Measurements from ENCODE around the gene UBE2U. TPM values are rescaled to one million over a fixed set of nuclear protein-coding genes. Genes with fewer than 3 reads are reported as not detected.
A peak's percentile ranks its signal among the peaks of the same experiment; 100 is the strongest.

Gene UBE2U
- total RNA-seq, 1 experiment from 2014 or later = not detected

DNA sequence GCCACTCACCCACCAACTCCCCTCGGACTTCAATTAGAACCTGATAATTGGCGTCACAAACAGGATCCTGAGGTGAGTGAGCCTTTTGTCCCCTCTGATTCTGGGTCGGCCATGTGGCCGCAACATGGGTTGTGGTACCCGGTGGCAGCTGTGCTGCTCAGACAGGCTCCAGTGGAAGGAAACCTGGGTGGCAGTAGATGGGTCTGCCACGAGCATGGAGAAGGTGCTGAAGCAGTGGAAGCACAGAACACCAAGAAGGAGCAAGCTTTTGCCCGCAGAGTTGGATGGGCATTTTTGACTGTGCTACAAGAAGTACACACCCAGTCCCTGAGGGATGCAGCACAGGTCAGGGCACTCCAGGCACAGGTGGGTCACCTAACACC, 16.5 kb upstream of the UBE2U start:
- peaks cover 20% of the 10 kb centered on the region for H3K4me1 Mint-ChIP-seq

GRCh38 chr1:64187646-64188045, 15.8 kb upstream of the UBE2U start:
- TF ChIP-seq, protein P1, sequence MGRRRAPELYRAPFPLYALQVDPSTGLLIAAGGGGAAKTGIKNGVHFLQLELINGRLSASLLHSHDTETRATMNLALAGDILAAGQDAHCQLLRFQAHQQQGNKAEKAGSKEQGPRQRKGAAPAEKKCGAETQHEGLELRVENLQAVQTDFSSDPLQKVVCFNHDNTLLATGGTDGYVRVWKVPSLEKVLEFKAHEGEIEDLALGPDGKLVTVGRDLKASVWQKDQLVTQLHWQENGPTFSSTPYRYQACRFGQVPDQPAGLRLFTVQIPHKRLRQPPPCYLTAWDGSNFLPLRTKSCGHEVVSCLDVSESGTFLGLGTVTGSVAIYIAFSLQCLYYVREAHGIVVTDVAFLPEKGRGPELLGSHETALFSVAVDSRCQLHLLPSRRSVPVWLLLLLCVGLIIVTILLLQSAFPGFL (CRISPR knock-in tag; IDR thresholded peaks at IDR 0.05; ENCODE audit: borderline replicate concordance) = no peak
- TF ChIP-seq SMAD4 (CRISPR knock-in tag; IDR thresholded peaks at IDR 0.05) (no peak), TEAD1 (CRISPR knock-in tag; IDR thresholded peaks at IDR 0.05) (no peak), RORB (CRISPR knock-in tag; IDR thresholded peaks at IDR 0.05) (no peak), ZNF317 (CRISPR knock-in tag; IDR thresholded peaks at IDR 0.05; ENCODE audit: borderline replicate concordance, low read depth) (no peak), SP1 (CRISPR knock-in tag; conservative IDR thresholded peaks at IDR 0.05) (no peak), ZNF416 (CRISPR knock-in tag; IDR thresholded peaks at IDR 0.05) (no peak), SOX15 (CRISPR knock-in tag; IDR thresholded peaks at IDR 0.05) (no peak)
- TF ChIP-seq, protein P2, sequence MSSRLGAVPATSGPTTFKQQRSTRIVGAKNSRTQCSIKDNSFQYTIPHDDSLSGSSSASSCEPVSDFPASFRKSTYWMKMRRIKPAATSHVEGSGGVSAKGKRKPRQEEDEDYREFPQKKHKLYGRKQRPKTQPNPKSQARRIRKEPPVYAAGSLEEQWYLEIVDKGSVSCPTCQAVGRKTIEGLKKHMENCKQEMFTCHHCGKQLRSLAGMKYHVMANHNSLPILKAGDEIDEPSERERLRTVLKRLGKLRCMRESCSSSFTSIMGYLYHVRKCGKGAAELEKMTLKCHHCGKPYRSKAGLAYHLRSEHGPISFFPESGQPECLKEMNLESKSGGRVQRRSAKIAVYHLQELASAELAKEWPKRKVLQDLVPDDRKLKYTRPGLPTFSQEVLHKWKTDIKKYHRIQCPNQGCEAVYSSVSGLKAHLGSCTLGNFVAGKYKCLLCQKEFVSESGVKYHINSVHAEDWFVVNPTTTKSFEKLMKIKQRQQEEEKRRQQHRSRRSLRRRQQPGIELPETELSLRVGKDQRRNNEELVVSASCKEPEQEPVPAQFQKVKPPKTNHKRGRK (CRISPR knock-in tag; IDR thresholded peaks at IDR 0.05; ENCODE audit: borderline replicate concordance) = no peak
- Mint-ChIP-seq H3K9me3 (peaks cover 11% of the 10 kb centered on the region), H3K36me3 (no peaks in the 10 kb centered on the region; the same call in 1 of the 2 replicates), H3K4me3 (no peak overlapping the region), H3K4me1 (peaks cover 13% of the 10 kb centered on the region), H3K27ac (no peak overlapping the region), H3K27me3 (ENCODE audit: low read depth) (no peaks in the 10 kb centered on the region)
- ATAC-seq (no peak), DNase-seq (ENCODE audit: low spot score) (no peak)
- POLR2A ChIA-PET = no interaction called here
- CTCF ChIA-PET = interaction anchor here (1.5 kb wide), 1 partner anchor 514 kb away, joined by 3 read pairs; no protein-coding TSS in a partner anchor

More for the DNA sequence above, 16.5 kb upstream of the UBE2U start:
- ChIA-PET CTCF (interaction anchor here (1.5 kb wide), 1 partner anchor 513 kb away, joined by 3 read pairs; no protein-coding TSS in a partner anchor), POLR2A (no interaction called here)
- TF ChIP-seq, protein P3, sequence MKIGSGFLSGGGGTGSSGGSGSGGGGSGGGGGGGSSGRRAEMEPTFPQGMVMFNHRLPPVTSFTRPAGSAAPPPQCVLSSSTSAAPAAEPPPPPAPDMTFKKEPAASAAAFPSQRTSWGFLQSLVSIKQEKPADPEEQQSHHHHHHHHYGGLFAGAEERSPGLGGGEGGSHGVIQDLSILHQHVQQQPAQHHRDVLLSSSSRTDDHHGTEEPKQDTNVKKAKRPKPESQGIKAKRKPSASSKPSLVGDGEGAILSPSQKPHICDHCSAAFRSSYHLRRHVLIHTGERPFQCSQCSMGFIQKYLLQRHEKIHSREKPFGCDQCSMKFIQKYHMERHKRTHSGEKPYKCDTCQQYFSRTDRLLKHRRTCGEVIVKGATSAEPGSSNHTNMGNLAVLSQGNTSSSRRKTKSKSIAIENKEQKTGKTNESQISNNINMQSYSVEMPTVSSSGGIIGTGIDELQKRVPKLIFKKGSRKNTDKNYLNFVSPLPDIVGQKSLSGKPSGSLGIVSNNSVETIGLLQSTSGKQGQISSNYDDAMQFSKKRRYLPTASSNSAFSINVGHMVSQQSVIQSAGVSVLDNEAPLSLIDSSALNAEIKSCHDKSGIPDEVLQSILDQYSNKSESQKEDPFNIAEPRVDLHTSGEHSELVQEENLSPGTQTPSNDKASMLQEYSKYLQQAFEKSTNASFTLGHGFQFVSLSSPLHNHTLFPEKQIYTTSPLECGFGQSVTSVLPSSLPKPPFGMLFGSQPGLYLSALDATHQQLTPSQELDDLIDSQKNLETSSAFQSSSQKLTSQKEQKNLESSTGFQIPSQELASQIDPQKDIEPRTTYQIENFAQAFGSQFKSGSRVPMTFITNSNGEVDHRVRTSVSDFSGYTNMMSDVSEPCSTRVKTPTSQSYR (CRISPR knock-in tag; IDR thresholded peaks at IDR 0.05) = no peak
- TF ChIP-seq CREB1 (CRISPR knock-in tag; IDR thresholded peaks at IDR 0.05) (no peak), ZNF263 (CRISPR knock-in tag; IDR thresholded peaks at IDR 0.05; ENCODE audit: low read depth) (no peak), E2F4 (CRISPR knock-in tag; IDR thresholded peaks at IDR 0.05; ENCODE audit: borderline replicate concordance, low read depth) (no peak)
- DNase-seq (ENCODE audit: low spot score) (no peak), ATAC-seq (no peak)
- Mint-ChIP-seq H3K36me3 (no peaks in the 10 kb centered on the region), H3K9me3 (0 out of 2 replicates have a peak, but pooled peaks cover 4% of the 10 kb centered on the region), H3K27me3 (ENCODE audit: low read depth) (no peaks in the 10 kb centered on the region), H3K4me3 (no peak overlapping the region), H3K27ac (0 out of 2 replicates have a peak overlapping the region, but pooled peaks have one; percentile 74)

DNA sequence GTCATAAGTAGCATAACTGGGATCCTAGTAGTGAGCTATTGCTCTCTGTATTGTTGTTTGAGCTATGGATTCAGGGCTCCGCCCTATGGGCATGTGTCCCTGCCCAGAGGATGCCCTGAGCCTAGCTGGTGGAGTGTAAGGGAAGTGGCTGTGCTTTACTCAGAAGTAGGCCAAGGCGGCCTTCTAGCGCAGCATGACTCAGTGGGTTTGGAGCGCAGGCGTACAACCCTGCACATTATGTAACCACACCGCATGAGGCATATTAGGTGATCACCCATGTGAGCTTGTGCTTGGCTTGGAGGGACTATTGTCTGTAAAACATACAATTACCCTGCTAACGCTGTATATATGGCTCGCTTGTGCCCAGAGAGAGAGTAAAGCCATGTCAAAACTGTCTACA, 11.1 kb upstream of the UBE2U start:
- Mint-ChIP-seq H3K9me3 (peaks cover 16% of the 10 kb centered on the region), H3K27me3 (ENCODE audit: low read depth) (no peaks in the 10 kb centered on the region), H3K4me3 (no peak overlapping the region), H3K27ac (no peak overlapping the region), H3K4me1 (peaks cover 14% of the 10 kb centered on the region), H3K36me3 (no peaks in the 10 kb centered on the region; the same call in 1 of the 2 replicates)
- ATAC-seq (no peak), DNase-seq (ENCODE audit: low spot score) (no peak)
- ChIA-PET POLR2A (no interaction called here), CTCF (interaction anchor here (0.6 kb wide), 1 partner anchor 188 kb away, joined by 3 read pairs; no protein-coding TSS in a partner anchor)
- TF ChIP-seq TCF7 (CRISPR knock-in tag; IDR thresholded peaks at IDR 0.05; ENCODE audit: low read depth) = no peak
- no peak for TF ChIP-seq KAT7 (CRISPR knock-in tag; IDR thresholded peaks at IDR 0.05; ENCODE audit: borderline replicate concordance)
- TF ChIP-seq ZMAT4 (CRISPR knock-in tag; IDR thresholded peaks at IDR 0.05) = no peak
- TF ChIP-seq TEAD1 (CRISPR knock-in tag; IDR thresholded peaks at IDR 0.05) = no peak
- no peak for TF ChIP-seq ZNF219 (CRISPR knock-in tag; IDR thresholded peaks at IDR 0.05; ENCODE audit: borderline replicate concordance)
- TF ChIP-seq, protein P3 (CRISPR knock-in tag; IDR thresholded peaks at IDR 0.05) = no peak
